T-cell (primary cell): ENCODE results near the gene SEMA6B. TPM values are rescaled to one million over a fixed set of nuclear protein-coding genes. Genes with fewer than 3 reads are reported as not detected.

Experiments
- ATAC-seq, 4 experiments: fragments of 200-7000 bp in 3 of 4; fragments of 150-1000 bp in 1 of 4; cut with Tn5 transposase; replicated peaks in 1 of 4; 1 replicate in 3 of 4; 2 replicates in 1 of 4; pipeline ENCODE4 v1.10.0; 2021; ENCODE audit warnings: moderate library complexity in 3 of 4, mild to moderate bottlenecking in 2 of 4, moderate number of reproducible peaks in 1 of 4
- CTCF ChIA-PET, 2 donors: fragments of 300-600 bp; sonication (Branson Sonifier 250); formaldehyde crosslinking; loops; one replicate each; lab custom pipeline; 2022; ENCODE audit warnings: antibody characterized with exemption in 2 of 2; lab: Charles Lee
- POLR2A ChIA-PET, 2 donors: fragments of 300-600 bp; sonication (Branson Sonifier 250); formaldehyde crosslinking; loops; one replicate each; lab custom pipeline; 2022; ENCODE audit warnings: antibody characterized with exemption in 2 of 2; lab: Charles Lee
- DNase-seq, 35 experiments: peaks; one replicate each; pipeline versions ENCODE4 v3.0.0 to v3.0.0-alpha.2; 2013 to 2023
- H3K27ac ChIP-seq: one replicate; pipeline ENCODE4 v1.5.1; 2013; ENCODE audit warnings: low read length
- H3K27me3 ChIP-seq, 2 experiments: replicated peaks in 1 of 2; 1 replicate in 1 of 2; 2 replicates in 1 of 2; pipeline versions ENCODE4 v1.6.1 to v1.7.0; 2013; ENCODE audit warnings: low read length in 1 of 2, mixed read lengths in 1 of 2; ENCODE audit not compliant: control insufficient read depth in 2 of 2, insufficient read depth in 2 of 2; ENCODE audit errors: extremely low read depth in 1 of 2
- H3K36me3 ChIP-seq, 2 donors: 1 replicate in 1 of 2; 2 replicates in 1 of 2; pipeline versions ENCODE4 v1.6.1 to v1.7.0; 2013; ENCODE audit warnings: low read length in 1 of 2; ENCODE audit not compliant: control insufficient read depth in 2 of 2, insufficient read depth in 1 of 2; ENCODE audit errors: extremely low read depth in 1 of 2
- H3K4me1 ChIP-seq, 2 experiments: 1 replicate in 1 of 2; 2 replicates in 1 of 2; pipeline versions ENCODE4 v1.6.1 to v1.7.0; 2013; ENCODE audit warnings: low read length in 2 of 2, mixed read lengths in 1 of 2; ENCODE audit not compliant: insufficient read depth in 2 of 2, control insufficient read depth in 1 of 2; ENCODE audit errors: extremely low read depth in 1 of 2
- H3K4me3 ChIP-seq, 2 donors: 1 replicate in 1 of 2; 2 replicates in 1 of 2; pipeline versions ENCODE4 v1.5.1 to v1.7.0; 2013; ENCODE audit warnings: mild to moderate bottlenecking in 2 of 2, low read length in 1 of 2, moderate library complexity in 1 of 2; ENCODE audit not compliant: control insufficient read depth in 1 of 2; ENCODE audit errors: extremely low read depth in 1 of 2
- H3K9me3 ChIP-seq: 2 replicates; pipeline ENCODE4 v1.7.0; 2013
- H3K27ac Mint-ChIP-seq, 2 donors: one replicate each; pipeline ENCODE4 v1.8.0; 2020 to 2021; ENCODE audit warnings: mild to moderate bottlenecking in 2 of 2, mixed read lengths in 2 of 2
- H3K27me3 Mint-ChIP-seq, 2 donors: one replicate each; pipeline ENCODE4 v1.8.0; 2021 to 2022; ENCODE audit warnings: mixed read lengths in 2 of 2
- H3K36me3 Mint-ChIP-seq: one replicate; pipeline ENCODE4 v1.8.0; 2021; ENCODE audit warnings: mixed read lengths
- H3K4me1 Mint-ChIP-seq, 3 donors: one replicate each; pipeline ENCODE4 v1.8.0; 2020 to 2022; ENCODE audit warnings: mixed read lengths in 3 of 3, mild to moderate bottlenecking in 1 of 3
- H3K4me3 Mint-ChIP-seq, 3 donors: one replicate each; pipeline ENCODE4 v1.8.0; 2020 to 2022; ENCODE audit warnings: mild to moderate bottlenecking in 3 of 3, mixed read lengths in 3 of 3, moderate library complexity in 3 of 3
- H3K9me3 Mint-ChIP-seq, 3 donors: one replicate each; pipeline ENCODE4 v1.8.0; 2020 to 2022; ENCODE audit warnings: mixed read lengths in 3 of 3
- WGBS: methylation state at CpG from one replicate; pipeline ENCODE4 v1.1.5; 2013; ENCODE audit warnings: missing lambda C conversion rate; ENCODE audit not compliant: insufficient coverage; 5-methylcytosine and 5-hydroxymethylcytosine counted together
- total RNA-seq, 35 experiments: library from RNA in 6 of 35; stranded (reverse) in 6 of 35; fragments of 120-200 nt in 1 of 35; gene quantifications; one replicate each; pipeline versions ENCODE4 v1.2.1 to v1.2.4 and lab custom pipeline; 2013 to 2026

The SEMA6B gene
- total RNA-seq, 5 donors from 2014 or later (not counting 1 experiment from before 2014, with no cell fraction given) = 0.25 to 0.43 (median 0.32) TPM; not detected in 2

GRCh38 chr19:4499318-4499717, 60.2 kb downstream of the SEMA6B start:
- CTCF ChIA-PET = no interaction called here
- POLR2A ChIA-PET = no interaction called here

GRCh38 chr19:4498694-4499093, 60.8 kb downstream of the SEMA6B start:
- H3K27me3 ChIP-seq = no peaks in the 10 kb centered on the region
- ATAC-seq = no peak
- H3K4me3 Mint-ChIP-seq = no peak overlapping the region
- H3K4me1 Mint-ChIP-seq = no peaks in the 10 kb centered on the region
- H3K36me3 Mint-ChIP-seq = peaks cover 18% of the 10 kb centered on the region
- no peaks in the 10 kb centered on the region for H3K9me3 Mint-ChIP-seq
- no peaks in the 10 kb centered on the region for H3K4me1 ChIP-seq
- CTCF ChIA-PET = no interaction called here
- POLR2A ChIA-PET = no interaction called here
- 100% methylated on average over 3 of the region's 12 CpGs for WGBS
- no peak overlapping the region for H3K27ac Mint-ChIP-seq
- H3K36me3 ChIP-seq = peaks cover 23 to 46% of the 10 kb centered on the region in 2 donors
- no peaks in the 10 kb centered on the region for H3K9me3 ChIP-seq
- DNase-seq = no peak
- no peaks in the 10 kb centered on the region for H3K27me3 Mint-ChIP-seq
- no peak overlapping the region for H3K4me3 ChIP-seq
- no peak overlapping the region for H3K27ac ChIP-seq

More at GRCh38 chr19:4499318-4499717, 60.2 kb downstream of the SEMA6B start:
- Mint-ChIP-seq H3K27me3 (no peaks in the 10 kb centered on the region), H3K4me3 (no peak overlapping the region), H3K4me1 (no peaks in the 10 kb centered on the region), H3K27ac (no peak overlapping the region), H3K36me3 (peaks cover 22% of the 10 kb centered on the region), H3K9me3 (no peaks in the 10 kb centered on the region)
- Histone ChIP-seq H3K4me1 (no peaks in the 10 kb centered on the region), H3K27ac (no peak overlapping the region), H3K9me3 (no peaks in the 10 kb centered on the region), H3K4me3 (no peak overlapping the region), H3K36me3 (peaks cover 20 to 41% of the 10 kb centered on the region in 2 donors), H3K27me3 (no peaks in the 10 kb centered on the region)
- DNase-seq = no peak
- WGBS = 97% methylated on average over 22 of the region's 23 CpGs
- ATAC-seq = no peak

DNA sequence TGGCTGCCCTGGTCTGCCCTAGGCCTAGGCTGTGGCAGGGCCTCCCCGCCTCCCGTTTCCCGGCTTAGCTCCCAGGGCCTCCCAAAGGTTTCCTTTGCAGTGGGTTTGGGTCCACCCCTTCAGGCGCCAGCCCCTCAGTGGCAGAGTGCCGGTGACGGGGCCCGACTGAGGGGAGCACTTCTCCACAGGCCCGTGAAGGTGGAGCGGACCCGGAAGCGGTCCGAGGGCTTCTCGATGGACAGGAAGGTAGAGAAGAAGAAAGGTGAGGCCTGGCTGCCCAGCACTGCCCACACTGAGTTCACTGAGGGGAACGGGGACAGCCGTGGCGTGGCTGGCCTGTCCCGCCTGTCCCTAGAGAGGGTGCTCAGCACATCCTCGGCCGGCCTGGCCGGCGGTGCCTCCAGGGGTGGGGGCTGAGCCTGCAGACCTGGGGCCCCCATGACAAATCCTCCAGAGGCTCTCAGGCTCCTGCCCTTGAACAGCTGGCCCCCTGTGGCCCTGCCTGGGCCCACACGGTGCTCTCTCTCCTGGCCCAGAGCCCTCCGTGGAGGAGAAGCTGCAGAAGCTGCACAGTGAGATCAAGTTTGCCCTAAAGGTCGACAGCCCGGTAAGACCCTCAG, 61.6 kb downstream of the SEMA6B start:
- Histone ChIP-seq H3K4me3 (no peak overlapping the region), H3K36me3 (peaks cover 29 to 54% of the 10 kb centered on the region in 2 donors), H3K9me3 (no peaks in the 10 kb centered on the region), H3K27me3 (no peaks in the 10 kb centered on the region), H3K4me1 (no peaks in the 10 kb centered on the region), H3K27ac (no peak overlapping the region)
- ChIA-PET POLR2A (no interaction called here), CTCF (no interaction called here)
- Mint-ChIP-seq H3K36me3 (peaks cover 17% of the 10 kb centered on the region), H3K27me3 (no peaks in the 10 kb centered on the region), H3K4me1 (no peaks in the 10 kb centered on the region), H3K9me3 (no peaks in the 10 kb centered on the region), H3K4me3 (no peak overlapping the region), H3K27ac (no peak overlapping the region)
- no peak for DNase-seq
- WGBS = 90% methylated on average over 17 of the region's 25 CpGs
- ATAC-seq = no peak

- peaks cover 31 to 62% of the 10 kb centered on the region in 2 donors for H3K36me3 ChIP-seq
- Mint-ChIP-seq H3K9me3 (no peaks in the 10 kb centered on the region), H3K27me3 (no peaks in the 10 kb centered on the region), H3K27ac (no peak overlapping the region), H3K36me3 (peaks cover 14% of the 10 kb centered on the region), H3K4me3 (no peak overlapping the region), H3K4me1 (no peaks in the 10 kb centered on the region)
- POLR2A ChIA-PET = no interaction called here
- DNase-seq = no peak
- no peaks in the 10 kb centered on the region for H3K27me3 ChIP-seq
- H3K9me3 ChIP-seq = no peaks in the 10 kb centered on the region
- WGBS = 88% methylated on average over 14 of the region's 18 CpGs
- no peak overlapping the region for H3K4me3 ChIP-seq
- CTCF ChIA-PET = no interaction called here
- no peak for ATAC-seq
- no peaks in the 10 kb centered on the region for H3K4me1 ChIP-seq
- no peak overlapping the region for H3K27ac ChIP-seq
These were observed 63.2 kb downstream of the SEMA6B start for GRCh38 chr19:4496304-4496703.

DNA sequence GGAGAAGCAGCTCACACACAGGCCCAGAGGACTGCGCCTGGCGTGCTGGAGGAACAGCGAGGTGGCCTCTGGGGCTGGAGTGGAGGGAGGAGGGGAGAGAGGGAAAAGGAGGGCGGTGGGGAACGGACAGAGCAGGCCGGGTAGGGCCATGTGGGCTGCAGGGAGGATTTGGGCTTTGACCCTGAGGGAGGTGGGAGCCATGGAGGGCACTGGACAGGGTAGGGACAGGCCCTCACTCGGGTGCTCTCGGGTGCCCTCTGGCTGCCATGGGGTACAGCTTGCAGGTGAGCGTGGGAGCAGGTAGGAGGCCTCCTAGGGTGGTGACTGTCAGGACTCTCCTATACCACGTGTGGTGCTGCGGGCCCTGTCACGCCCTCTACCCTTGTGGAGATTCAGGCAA, 64.0 kb downstream of the SEMA6B start:
- Histone ChIP-seq H3K27ac (no peak overlapping the region), H3K27me3 (no peaks in the 10 kb centered on the region), H3K9me3 (no peaks in the 10 kb centered on the region), H3K4me1 (no peaks in the 10 kb centered on the region), H3K36me3 (peaks cover 31 to 63% of the 10 kb centered on the region in 2 donors), H3K4me3 (no peak overlapping the region)
- CTCF ChIA-PET = no interaction called here
- no peak overlapping the region for H3K27ac Mint-ChIP-seq
- H3K4me1 Mint-ChIP-seq = no peaks in the 10 kb centered on the region
- WGBS = 93% methylated on average over 9 of the region's 12 CpGs
- DNase-seq = no peak
- H3K4me3 Mint-ChIP-seq = no peak overlapping the region
- peaks cover 12% of the 10 kb centered on the region for H3K36me3 Mint-ChIP-seq
- POLR2A ChIA-PET = no interaction called here
- ATAC-seq = peak in 1 of 4 experiments; percentile 37
- no peaks in the 10 kb centered on the region for H3K27me3 Mint-ChIP-seq
- H3K9me3 Mint-ChIP-seq = no peaks in the 10 kb centered on the region

DNA sequence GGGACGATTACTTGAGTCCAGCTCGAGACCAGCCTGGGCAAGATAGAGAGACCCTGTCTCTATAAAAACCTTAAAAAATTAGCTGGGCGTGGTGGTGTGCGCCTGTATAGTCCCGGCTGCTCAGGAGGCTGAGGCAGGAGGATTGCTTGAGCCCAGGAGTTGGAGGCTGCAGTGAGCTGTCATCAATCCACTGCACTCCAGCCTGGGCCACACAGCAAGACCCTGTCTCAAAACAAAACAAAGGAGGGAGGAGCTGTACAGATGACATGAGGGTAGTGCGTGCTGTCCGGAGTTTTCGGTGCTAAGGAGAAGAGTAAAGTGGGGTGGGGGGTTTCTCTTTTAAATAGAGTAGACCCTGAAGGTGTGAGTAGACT, 64.8 kb downstream of the SEMA6B start:
- H3K4me1 ChIP-seq = no peaks in the 10 kb centered on the region
- Mint-ChIP-seq H3K4me3 (no peak overlapping the region), H3K36me3 (peaks cover 17% of the 10 kb centered on the region), H3K9me3 (no peaks in the 10 kb centered on the region), H3K27me3 (no peaks in the 10 kb centered on the region), H3K4me1 (no peaks in the 10 kb centered on the region), H3K27ac (no peak overlapping the region)
- POLR2A ChIA-PET = no interaction called here
- H3K4me3 ChIP-seq = no peak overlapping the region
- CTCF ChIA-PET = no interaction called here
- H3K36me3 ChIP-seq = peaks cover 34 to 71% of the 10 kb centered on the region in 2 donors
- no peaks in the 10 kb centered on the region for H3K9me3 ChIP-seq
- no peak overlapping the region for H3K27ac ChIP-seq
- H3K27me3 ChIP-seq = no peaks in the 10 kb centered on the region
- ATAC-seq = no peak
- no peak for DNase-seq
- 98% methylated on average over 8 of the region's 8 CpGs for WGBS
